NCI-H2107 treated with DMSO at 0.1 percent for 48 hours (cell line): Measurements from ENCODE around the gene GLIPR1L2.
"Not testable (repeated sequence)": the region's sequence is repeated elsewhere in the genome, so short reads cannot be mapped to it uniquely, and the experiment has no call there.

Experiments
- DNase-seq: peaks from one replicate; lab custom pipeline; 2025; ENCODE audit not compliant: unreplicated experiment; lab: John Stamatoyannopoulos, UW

GLIPR1L2 gene

GRCh38 chr12:75390899-75391538 lies at the start of gene GLIPR1L2:
Gene GLIPR1L2 (plus strand): TSS chr12:75391089. CDS start chr12:75391117, 28 bp downstream.
- DNase-seq, result peak; percentile 96

GRCh38 chr12:75341873-75342272 lies 49.0 kb upstream of the GLIPR1L2 start:
- no peak for DNase-seq

- DNase-seq, result no peak
Observed at GRCh38 chr12:75345531-75345930, 45.4 kb upstream of the GLIPR1L2 start.

- DNase-seq, result not testable (repeated sequence)
Observed at GRCh38 chr12:75346215-75346614, 44.7 kb upstream of the GLIPR1L2 start.

- DNase-seq, result no peak
Observed at GRCh38 chr12:75349946-75350345, 40.9 kb upstream of the GLIPR1L2 start.

- no peak for DNase-seq
Observed at GRCh38 chr12:75350413-75350812, 40.5 kb upstream of the GLIPR1L2 start.

GRCh38 chr12:75354011-75354410 lies 36.9 kb upstream of the GLIPR1L2 start:
- DNase-seq, result no peak

- no peak for DNase-seq
Observed at GRCh38 chr12:75360920-75361319, 30.0 kb upstream of the GLIPR1L2 start.

- DNase-seq, result no peak
Observed at GRCh38 chr12:75361408-75361807, 29.5 kb upstream of the GLIPR1L2 start.

- DNase-seq, result no peak
Observed at GRCh38 chr12:75364919-75365318, 26.0 kb upstream of the GLIPR1L2 start.

- DNase-seq, result no peak
Observed at GRCh38 chr12:75366629-75367028, 24.3 kb upstream of the GLIPR1L2 start.

GRCh38 chr12:75374971-75375370 lies 15.9 kb upstream of the GLIPR1L2 start:
- no peak for DNase-seq

- no peak for DNase-seq
Observed at GRCh38 chr12:75378354-75378753, 12.5 kb upstream of the GLIPR1L2 start.

- no peak for DNase-seq
Observed at GRCh38 chr12:75389061-75389460, 1.8 kb upstream of the GLIPR1L2 start.

- no peak for DNase-seq
Observed at GRCh38 chr12:75389706-75390105, 1.2 kb upstream of the GLIPR1L2 start.

- no peak for DNase-seq
Observed at GRCh38 chr12:75390156-75390898, 562 bp upstream of the GLIPR1L2 start.

GRCh38 chr12:75404231-75404630 lies 13.3 kb downstream of the GLIPR1L2 start:
- DNase-seq, result no peak

GRCh38 chr12:75407683-75408082 lies 16.8 kb downstream of the GLIPR1L2 start:
- DNase-seq, result no peak

- DNase-seq, result no peak
Observed at GRCh38 chr12:75409830-75410229, 18.9 kb downstream of the GLIPR1L2 start.

- DNase-seq, result no peak
Observed at GRCh38 chr12:75414671-75415070, 23.8 kb downstream of the GLIPR1L2 start.

- no peak for DNase-seq
Observed at GRCh38 chr12:75419841-75420240, 29.0 kb downstream of the GLIPR1L2 start.

- no peak for DNase-seq
Observed at GRCh38 chr12:75427491-75427890, 36.6 kb downstream of the GLIPR1L2 start.

- no peak for DNase-seq
Observed at GRCh38 chr12:75428767-75429166, 37.9 kb downstream of the GLIPR1L2 start.
